Mammary epithelial cell (primary cell): Measurements from ENCODE around the gene PDLIM7.

Source experiments
- EZH2 ChIP-seq: IDR thresholded peaks from 2 replicates; pipeline ENCODE4 v1.6.1; 2012; ENCODE audit warnings: low read length, inconsistent platforms, borderline replicate concordance
- TF ChIP-seq, protein P1 (sequence below), 2 donors: IDR thresholded peaks in 1 of 2; conservative IDR thresholded peaks in 1 of 2; 2 replicates each; pipeline ENCODE4 v1.5.1; 2011 to 2012; ENCODE audit warnings: inconsistent platforms in 2 of 2, low read length in 2 of 2, mild to moderate bottlenecking in 2 of 2, control low read depth in 1 of 2, low read depth in 1 of 2; ENCODE audit not compliant: insufficient read depth in 1 of 2; ENCODE audit errors: extremely low read depth in 1 of 2

DNA sequence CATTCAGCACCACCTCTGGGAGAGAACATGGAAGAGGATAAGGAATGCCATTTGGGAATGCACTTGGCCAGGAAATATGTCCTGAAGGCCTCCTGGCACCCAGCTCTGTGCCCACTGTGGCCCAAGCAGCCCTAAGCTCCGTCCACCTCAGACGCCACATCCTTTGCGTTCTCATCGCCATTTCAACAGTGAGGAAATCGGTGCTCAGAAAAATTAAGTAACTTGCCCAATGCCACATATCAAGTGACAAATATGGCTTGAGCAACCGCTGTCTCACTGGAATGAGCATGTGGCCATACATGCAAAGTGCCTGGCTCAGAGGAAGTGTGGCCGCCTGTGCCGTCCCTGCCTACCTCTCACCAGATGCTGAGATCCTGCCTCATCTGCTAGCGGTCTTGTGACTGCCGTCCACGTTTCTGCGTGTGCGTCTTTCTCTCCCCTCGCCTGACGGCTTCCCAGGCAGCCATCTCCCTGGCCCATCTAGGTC is 13.2 kb upstream of the PDLIM7 start:
- TF ChIP-seq, protein P1, sequence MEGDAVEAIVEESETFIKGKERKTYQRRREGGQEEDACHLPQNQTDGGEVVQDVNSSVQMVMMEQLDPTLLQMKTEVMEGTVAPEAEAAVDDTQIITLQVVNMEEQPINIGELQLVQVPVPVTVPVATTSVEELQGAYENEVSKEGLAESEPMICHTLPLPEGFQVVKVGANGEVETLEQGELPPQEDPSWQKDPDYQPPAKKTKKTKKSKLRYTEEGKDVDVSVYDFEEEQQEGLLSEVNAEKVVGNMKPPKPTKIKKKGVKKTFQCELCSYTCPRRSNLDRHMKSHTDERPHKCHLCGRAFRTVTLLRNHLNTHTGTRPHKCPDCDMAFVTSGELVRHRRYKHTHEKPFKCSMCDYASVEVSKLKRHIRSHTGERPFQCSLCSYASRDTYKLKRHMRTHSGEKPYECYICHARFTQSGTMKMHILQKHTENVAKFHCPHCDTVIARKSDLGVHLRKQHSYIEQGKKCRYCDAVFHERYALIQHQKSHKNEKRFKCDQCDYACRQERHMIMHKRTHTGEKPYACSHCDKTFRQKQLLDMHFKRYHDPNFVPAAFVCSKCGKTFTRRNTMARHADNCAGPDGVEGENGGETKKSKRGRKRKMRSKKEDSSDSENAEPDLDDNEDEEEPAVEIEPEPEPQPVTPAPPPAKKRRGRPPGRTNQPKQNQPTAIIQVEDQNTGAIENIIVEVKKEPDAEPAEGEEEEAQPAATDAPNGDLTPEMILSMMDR (conservative IDR thresholded peaks at IDR 0.05 in 1 of 2, IDR thresholded peaks at IDR 0.05 in 1 of 2; ENCODE audit: extremely low read depth in 1 of 2, insufficient read depth in 1 of 2, low read depth in 1 of 2, low read length in 2 of 2), result no peak
- TF ChIP-seq EZH2, result no peak
